C4-2B (cell line): ENCODE data around the gene ZNF446.

Source experiments
- ZFX ChIP-seq: fragments of 450-650 bp; IDR thresholded peaks from 2 replicates; pipeline ENCODE4 v1.6.1; 2017
- TF ChIP-seq, protein P1 (sequence below): fragments of 450-650 bp; conservative IDR thresholded peaks from 2 replicates; pipeline ENCODE4 v1.5.1; 2017; ENCODE audit warnings: mild to moderate bottlenecking

DNA sequence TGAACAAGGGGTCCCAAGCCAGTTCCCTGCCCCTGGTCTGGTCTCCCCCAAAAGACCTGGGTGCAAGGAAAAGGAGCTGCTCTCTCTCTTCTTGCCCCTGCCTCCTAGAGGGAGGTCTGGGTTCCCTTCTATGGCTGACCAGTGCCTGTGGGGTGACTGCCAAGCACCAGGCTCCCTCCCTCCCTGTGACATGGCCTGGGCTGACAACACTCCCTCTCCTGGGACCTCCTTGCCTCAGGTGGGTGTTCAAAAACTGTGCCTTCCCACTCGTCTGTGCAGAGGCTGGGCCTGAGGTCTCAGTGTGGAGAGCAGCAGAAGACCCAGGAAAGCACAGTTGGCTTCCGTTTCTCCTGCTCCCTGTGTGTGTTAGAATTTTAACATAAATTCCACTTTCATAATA, 4.7 kb downstream of the ZNF446 start:
- TF ChIP-seq, protein P1, sequence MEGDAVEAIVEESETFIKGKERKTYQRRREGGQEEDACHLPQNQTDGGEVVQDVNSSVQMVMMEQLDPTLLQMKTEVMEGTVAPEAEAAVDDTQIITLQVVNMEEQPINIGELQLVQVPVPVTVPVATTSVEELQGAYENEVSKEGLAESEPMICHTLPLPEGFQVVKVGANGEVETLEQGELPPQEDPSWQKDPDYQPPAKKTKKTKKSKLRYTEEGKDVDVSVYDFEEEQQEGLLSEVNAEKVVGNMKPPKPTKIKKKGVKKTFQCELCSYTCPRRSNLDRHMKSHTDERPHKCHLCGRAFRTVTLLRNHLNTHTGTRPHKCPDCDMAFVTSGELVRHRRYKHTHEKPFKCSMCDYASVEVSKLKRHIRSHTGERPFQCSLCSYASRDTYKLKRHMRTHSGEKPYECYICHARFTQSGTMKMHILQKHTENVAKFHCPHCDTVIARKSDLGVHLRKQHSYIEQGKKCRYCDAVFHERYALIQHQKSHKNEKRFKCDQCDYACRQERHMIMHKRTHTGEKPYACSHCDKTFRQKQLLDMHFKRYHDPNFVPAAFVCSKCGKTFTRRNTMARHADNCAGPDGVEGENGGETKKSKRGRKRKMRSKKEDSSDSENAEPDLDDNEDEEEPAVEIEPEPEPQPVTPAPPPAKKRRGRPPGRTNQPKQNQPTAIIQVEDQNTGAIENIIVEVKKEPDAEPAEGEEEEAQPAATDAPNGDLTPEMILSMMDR, result no peak
- TF ChIP-seq ZFX, result no peak
